Tibial artery (tissue), 4 donors: ENCODE results near the gene FOXB1.

Experiments used
- DNase-seq, 2 donors: peaks; one replicate each; pipeline ENCODE4 v3.0.0-alpha.2; 2019
- H3K27ac ChIP-seq, 2 donors: fragments of 200-600 bp; sonication (generic) in 1 of 2; 1 replicate in 1 of 2; 2 replicates in 1 of 2; pipeline ENCODE4 v1.5.1; 2018 to 2019; ENCODE audit warnings: mild to moderate bottlenecking in 1 of 2
- H3K27me3 ChIP-seq, 2 donors: fragments of 200-600 bp; sonication (generic) in 1 of 2; one replicate each; pipeline versions ENCODE4 v1.5.1 to v1.6.0; 2016 to 2019
- H3K36me3 ChIP-seq, 3 donors: fragments of 200-600 bp; sonication (generic) in 2 of 3; one replicate each; pipeline ENCODE4 v1.5.1; 2016 to 2019; ENCODE audit warnings: mild to moderate bottlenecking in 2 of 3
- H3K4me1 ChIP-seq, 4 donors: fragments of 200-600 bp; sonication (generic) in 2 of 4; 1 replicate in 3 of 4; 2 replicates in 1 of 4; pipeline ENCODE4 v1.5.1; 2016 to 2019
- H3K4me3 ChIP-seq, 2 donors: fragments of 200-600 bp; sonication (generic) in 1 of 2; 1 replicate in 1 of 2; 2 replicates in 1 of 2; pipeline ENCODE4 v1.5.1; 2018 to 2019; ENCODE audit warnings: mild to moderate bottlenecking in 2 of 2
- H3K9me3 ChIP-seq, 3 donors: fragments of 200-600 bp; sonication (generic) in 1 of 3; one replicate each; pipeline ENCODE4 v1.5.1; 2016 to 2019
- CTCF ChIP-seq, 2 experiments: fragments of 200-600 bp in 1 of 2; fragments of 450-650 bp in 1 of 2; IDR thresholded peaks; one replicate each; pipeline ENCODE4 v1.5.1; 2017 to 2019; ENCODE audit warnings: antibody characterized with exemption in 2 of 2, mild to moderate bottlenecking in 1 of 2, moderate library complexity in 1 of 2
- intact Hi-C: fragments of 100-400 bp; cut with DNase I; formaldehyde crosslinking; loops from one replicate; pipeline ENCODE4 v1.15.0; 2023; ENCODE audit warnings: low total_unique reads

Gene FOXB1

GRCh38 chr15:59965741-59966140 is 38.4 kb upstream of the FOXB1 start:
- DNase-seq, result no peak
- no peaks in the 10 kb centered on the region for H3K27me3 ChIP-seq
- TF ChIP-seq CTCF (IDR thresholded peaks at IDR 0.05), result no peak
- intact Hi-C loops, result no loop called here
- H3K9me3 ChIP-seq, result peaks cover 0 to 9% (median 4%) of the 10 kb centered on the region in 3 donors
- no peak overlapping the region for H3K4me3 ChIP-seq
- H3K36me3 ChIP-seq, result no peaks in the 10 kb centered on the region
- no peak overlapping the region for H3K27ac ChIP-seq
- no peaks in the 10 kb centered on the region for H3K4me1 ChIP-seq

GRCh38 chr15:59966262-59966661 is 37.8 kb upstream of the FOXB1 start:
- no peak overlapping the region for H3K27ac ChIP-seq

GRCh38 chr15:59968314-59968713 is 35.8 kb upstream of the FOXB1 start:
- no peaks in the 10 kb centered on the region for H3K27me3 ChIP-seq
- intact Hi-C loops, result no loop called here
- no peak for DNase-seq
- no peaks in the 10 kb centered on the region for H3K36me3 ChIP-seq
- no peaks in the 10 kb centered on the region for H3K9me3 ChIP-seq
- H3K4me3 ChIP-seq, result no peak overlapping the region
- H3K4me1 ChIP-seq, result no peaks in the 10 kb centered on the region
- no peak for TF ChIP-seq CTCF (IDR thresholded peaks at IDR 0.05)
- no peak overlapping the region for H3K27ac ChIP-seq

More at GRCh38 chr15:59966262-59966661, 37.8 kb upstream of the FOXB1 start:
- TF ChIP-seq CTCF (IDR thresholded peaks at IDR 0.05), result no peak
- no peak overlapping the region for H3K4me3 ChIP-seq
- DNase-seq, result no peak
- H3K27me3 ChIP-seq, result no peaks in the 10 kb centered on the region
- intact Hi-C loops, result no loop called here
- H3K9me3 ChIP-seq, result peaks cover 0 to 5% (median under 1%) of the 10 kb centered on the region in 3 donors
- H3K4me1 ChIP-seq, result no peaks in the 10 kb centered on the region
- H3K36me3 ChIP-seq, result no peaks in the 10 kb centered on the region

- no peaks in the 10 kb centered on the region for H3K9me3 ChIP-seq
- intact Hi-C loops, result no loop called here
- TF ChIP-seq CTCF (IDR thresholded peaks at IDR 0.05), result no peak
Measured at GRCh38 chr15:59972241-59972640, 31.9 kb upstream of the FOXB1 start.

GRCh38 chr15:59976480-59977271 is 27.4 kb upstream of the FOXB1 start:
- intact Hi-C loops, result no loop called here
- Histone ChIP-seq H3K36me3 (no peaks in the 10 kb centered on the region), H3K9me3 (no peaks in the 10 kb centered on the region), H3K4me1 (no peaks in the 10 kb centered on the region), H3K27ac (no peak overlapping the region), H3K4me3 (no peak overlapping the region), H3K27me3 (no peaks in the 10 kb centered on the region)
- DNase-seq, result no peak
- no peak for TF ChIP-seq CTCF (IDR thresholded peaks at IDR 0.05)

More at GRCh38 chr15:59972241-59972640, 31.9 kb upstream of the FOXB1 start:
- no peak overlapping the region for H3K27ac ChIP-seq
- H3K36me3 ChIP-seq, result no peaks in the 10 kb centered on the region
- H3K27me3 ChIP-seq, result no peaks in the 10 kb centered on the region
- DNase-seq, result no peak
- H3K4me1 ChIP-seq, result no peaks in the 10 kb centered on the region
- H3K4me3 ChIP-seq, result no peak overlapping the region
